Transverse colon (tissue), 1 donor: Measurements from ENCODE around the gene SOWAHA.

Experiments used
- EP300 ChIP-seq: sonication (generic); formaldehyde crosslinking; IDR thresholded peaks from one replicate; pipeline ENCODE4 v1.6.1; 2017; ENCODE audit warnings: antibody characterized with exemption, low read depth
- POLR2A ChIP-seq: fragments of 450-650 bp; IDR thresholded peaks from one replicate; pipeline ENCODE4 v1.6.1; 2016; ENCODE audit warnings: antibody characterized with exemption, mild to moderate bottlenecking, moderate library complexity

DNA sequence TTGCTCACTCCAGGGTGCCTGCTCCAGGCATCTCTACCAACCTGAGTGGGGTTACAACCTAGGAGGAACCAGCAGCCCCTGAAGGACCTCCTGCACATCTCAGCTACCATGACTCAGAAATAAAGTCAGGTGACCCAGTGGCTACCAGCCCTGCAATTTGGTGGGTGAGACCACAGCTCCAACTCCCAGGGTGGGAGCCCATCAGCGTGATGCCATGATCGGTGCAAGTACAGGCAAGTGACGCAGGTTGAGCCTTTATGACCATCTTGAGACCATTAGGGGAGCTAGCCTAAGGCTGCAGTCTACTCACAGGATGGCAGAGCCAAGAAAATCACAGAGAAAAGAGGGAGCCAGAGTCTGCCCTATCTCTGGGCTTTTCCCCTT lies 44.6 kb upstream of the SOWAHA start:
- TF ChIP-seq POLR2A: no peak
- TF ChIP-seq EP300: no peak
